Measurements from ENCODE around the gene SLC25A20.

DNA sequence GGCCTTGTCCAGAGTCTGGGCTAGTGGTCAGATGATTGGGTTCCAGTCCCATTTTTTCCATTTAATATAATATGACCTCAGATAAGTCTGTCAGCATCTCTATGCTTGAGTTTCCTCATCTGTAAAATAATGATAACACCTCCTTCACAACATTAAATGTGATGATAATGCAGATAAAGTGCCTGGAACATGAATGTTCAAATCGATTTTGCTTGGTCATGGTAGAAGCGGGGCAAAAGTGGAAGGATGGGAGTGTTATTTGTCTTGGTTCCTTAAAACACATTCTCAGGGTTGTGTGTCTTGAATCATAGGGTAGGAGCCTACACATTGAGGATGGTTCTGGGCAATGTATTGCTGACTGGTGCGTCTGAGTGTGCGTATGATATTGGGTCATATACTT, 36.8 kb upstream of the SLC25A20 start:
- TF ChIP-seq POLR2A (IDR thresholded peaks at IDR 0.05), result no peak
- no peak for TF ChIP-seq POLR2AphosphoS5 (IDR thresholded peaks at IDR 0.05)
